Osteoblast (primary cell): ENCODE data around the gene ANK3. TPM values are rescaled to one million over a fixed set of nuclear protein-coding genes. Genes with fewer than 3 reads are reported as not detected.

ENCODE experiments used
- DNase-seq: peaks from one replicate; pipeline ENCODE4 v3.0.0; 2011; ENCODE audit warnings: low spot score, mixed read lengths; ENCODE audit not compliant: insufficient read length; ENCODE audit errors: missing footprints
- H2AFZ ChIP-seq: 2 replicates; pipeline ENCODE4 v1.6.0; 2011; ENCODE audit warnings: mild to moderate bottlenecking, low read length
- H3K27ac ChIP-seq: 2 replicates; pipeline ENCODE4 v1.5.1; 2011; ENCODE audit warnings: mild to moderate bottlenecking, low read depth, low read length, moderate library complexity
- H3K27me3 ChIP-seq: 2 replicates; pipeline ENCODE4 v1.6.0; 2012; ENCODE audit warnings: mild to moderate bottlenecking, control low read depth, inconsistent platforms, low read length, moderate library complexity; ENCODE audit not compliant: insufficient read depth
- H3K36me3 ChIP-seq: 2 replicates; pipeline ENCODE4 v1.5.1; 2011; ENCODE audit warnings: mild to moderate bottlenecking, low read length, control low read depth, moderate library complexity; ENCODE audit not compliant: insufficient read depth
- H3K4me1 ChIP-seq: 2 replicates; pipeline ENCODE4 v1.5.1; 2011; ENCODE audit warnings: mild to moderate bottlenecking, low read length, control low read depth, moderate library complexity; ENCODE audit not compliant: insufficient read depth
- H3K4me2 ChIP-seq: 2 replicates; pipeline ENCODE4 v1.6.0; 2011; ENCODE audit warnings: mild to moderate bottlenecking, low read length; ENCODE audit not compliant: insufficient read depth
- H3K4me3 ChIP-seq: fragments of 200-600 bp; sonication (generic); 3 replicates; pipeline ENCODE4 v1.5.1; 2012; ENCODE audit warnings: mild to moderate bottlenecking, low read length, inconsistent platforms; ENCODE audit not compliant: insufficient read depth
- H3K79me2 ChIP-seq: 2 replicates; pipeline ENCODE4 v1.6.0; 2012; ENCODE audit warnings: mild to moderate bottlenecking, low read length, control low read depth, inconsistent platforms; ENCODE audit not compliant: insufficient read depth
- H3K9me3 ChIP-seq: 2 replicates; pipeline ENCODE4 v1.5.1; 2011; ENCODE audit warnings: low read depth, low read length, control low read depth
- H4K20me1 ChIP-seq: 2 replicates; pipeline ENCODE4 v1.6.0; 2012; ENCODE audit warnings: mild to moderate bottlenecking, low read length, control low read depth; ENCODE audit not compliant: insufficient read depth
- CTCF ChIP-seq: IDR thresholded peaks from 2 replicates; pipeline ENCODE4 v1.5.1; 2011; ENCODE audit warnings: mild to moderate bottlenecking, low read depth, low read length, moderate library complexity; ENCODE audit errors: extremely low read depth
- total RNA-seq: library from RNA; depleted of rRNA; stranded (reverse); fragments of >200 nt; gene quantifications from 2 replicates; pipeline ENCODE4 v1.2.3, GENCODE V29; 2012

The ANK3 gene
- total RNA-seq, 1 donor, result 44.5 TPM

GRCh38 chr10:60427148-60427547 lies 37.5 kb upstream of the ANK3 start:
- H3K4me1 ChIP-seq, result peaks cover 79% of the 10 kb centered on the region

GRCh38 chr10:60426425-60426824 lies 36.8 kb upstream of the ANK3 start:
- no peak for TF ChIP-seq CTCF
- H2AFZ ChIP-seq, result no peak overlapping the region
- peak overlapping the region; percentile 38 for H3K4me2 ChIP-seq
- H3K79me2 ChIP-seq, result no peaks in the 10 kb centered on the region
- peaks cover 79% of the 10 kb centered on the region for H3K4me1 ChIP-seq
- H4K20me1 ChIP-seq, result no peaks in the 10 kb centered on the region
- no peaks in the 10 kb centered on the region for H3K27me3 ChIP-seq
- peak overlapping the region; percentile 95 for H3K27ac ChIP-seq
- H3K9me3 ChIP-seq, result no peaks in the 10 kb centered on the region
- no peaks in the 10 kb centered on the region for H3K36me3 ChIP-seq
- no peak overlapping the region for H3K4me3 ChIP-seq
- no peak for DNase-seq

More at GRCh38 chr10:60427148-60427547, 37.5 kb upstream of the ANK3 start:
- H3K4me2 ChIP-seq, result no peak overlapping the region
- DNase-seq, result no peak
- no peak overlapping the region for H2AFZ ChIP-seq
- H3K4me3 ChIP-seq, result no peak overlapping the region
- H3K27me3 ChIP-seq, result no peaks in the 10 kb centered on the region
- no peaks in the 10 kb centered on the region for H3K9me3 ChIP-seq
- H3K27ac ChIP-seq, result peak overlapping the region; percentile 95
- TF ChIP-seq CTCF, result no peak
- no peaks in the 10 kb centered on the region for H3K79me2 ChIP-seq
- no peaks in the 10 kb centered on the region for H3K36me3 ChIP-seq
- H4K20me1 ChIP-seq, result no peaks in the 10 kb centered on the region

GRCh38 chr10:60425392-60426110 lies 35.9 kb upstream of the ANK3 start:
- H3K4me3 ChIP-seq, result no peak overlapping the region
- TF ChIP-seq CTCF, result no peak
- H3K4me2 ChIP-seq, result no peak overlapping the region

GRCh38 chr10:60424971-60425370 lies 35.3 kb upstream of the ANK3 start:
- no peaks in the 10 kb centered on the region for H3K79me2 ChIP-seq
- H3K9me3 ChIP-seq, result no peaks in the 10 kb centered on the region
- H3K4me1 ChIP-seq, result peaks cover 64% of the 10 kb centered on the region
- H3K27me3 ChIP-seq, result no peaks in the 10 kb centered on the region
- peak overlapping the region; percentile 95 for H3K27ac ChIP-seq
- no peak overlapping the region for H3K4me3 ChIP-seq
- no peak overlapping the region for H3K4me2 ChIP-seq
- TF ChIP-seq CTCF, result no peak
- no peaks in the 10 kb centered on the region for H3K36me3 ChIP-seq
- H4K20me1 ChIP-seq, result no peaks in the 10 kb centered on the region
- no peak for DNase-seq
- no peak overlapping the region for H2AFZ ChIP-seq

More at GRCh38 chr10:60425392-60426110, 35.9 kb upstream of the ANK3 start:
- Histone ChIP-seq H3K79me2 (no peaks in the 10 kb centered on the region), H3K36me3 (no peaks in the 10 kb centered on the region), H2AFZ (no peak overlapping the region), H3K27me3 (no peaks in the 10 kb centered on the region), H3K9me3 (no peaks in the 10 kb centered on the region), H3K27ac (peak overlapping the region; percentile 95), H4K20me1 (no peaks in the 10 kb centered on the region), H3K4me1 (peaks cover 70% of the 10 kb centered on the region)
- no peak for DNase-seq
